GM19467 (cell line): Measurements from ENCODE around the gene CDC20.
"Not testable (repeated sequence)": the region's sequence is repeated elsewhere in the genome, so short reads cannot be mapped to it uniquely, and the experiment has no call there.

Source experiments
- ATAC-seq: cut with Tn5 transposase; IDR thresholded peaks from one replicate; pipeline ENCODE4 v1.9.1; 2021; ENCODE audit warnings: mild to moderate bottlenecking, moderate library complexity; ENCODE audit not compliant: unreplicated experiment

The CDC20 gene

GRCh38 chr1:43379476-43379875, 20.7 kb downstream of the CDC20 start:
- ATAC-seq = no peak

DNA sequence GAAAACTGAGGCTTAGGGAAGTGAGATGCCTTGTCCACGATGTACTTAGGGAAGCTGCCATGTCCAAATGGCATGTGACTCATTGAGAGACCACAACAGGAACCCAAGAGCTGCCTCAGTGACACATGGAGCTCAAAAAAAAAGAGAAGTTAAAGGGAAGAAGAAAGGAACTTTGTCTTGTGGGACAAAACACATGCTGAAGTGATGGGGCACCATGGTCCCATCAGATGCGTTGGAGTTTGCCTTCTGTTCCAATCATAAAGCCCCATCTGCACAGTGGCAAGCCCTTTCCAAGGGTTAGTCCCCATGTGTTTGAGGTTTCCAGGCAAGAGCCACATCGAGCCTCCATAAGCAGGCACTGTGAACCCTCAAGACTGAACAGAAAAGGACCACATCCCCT, 22.8 kb downstream of the CDC20 start:
- no peak for ATAC-seq

DNA sequence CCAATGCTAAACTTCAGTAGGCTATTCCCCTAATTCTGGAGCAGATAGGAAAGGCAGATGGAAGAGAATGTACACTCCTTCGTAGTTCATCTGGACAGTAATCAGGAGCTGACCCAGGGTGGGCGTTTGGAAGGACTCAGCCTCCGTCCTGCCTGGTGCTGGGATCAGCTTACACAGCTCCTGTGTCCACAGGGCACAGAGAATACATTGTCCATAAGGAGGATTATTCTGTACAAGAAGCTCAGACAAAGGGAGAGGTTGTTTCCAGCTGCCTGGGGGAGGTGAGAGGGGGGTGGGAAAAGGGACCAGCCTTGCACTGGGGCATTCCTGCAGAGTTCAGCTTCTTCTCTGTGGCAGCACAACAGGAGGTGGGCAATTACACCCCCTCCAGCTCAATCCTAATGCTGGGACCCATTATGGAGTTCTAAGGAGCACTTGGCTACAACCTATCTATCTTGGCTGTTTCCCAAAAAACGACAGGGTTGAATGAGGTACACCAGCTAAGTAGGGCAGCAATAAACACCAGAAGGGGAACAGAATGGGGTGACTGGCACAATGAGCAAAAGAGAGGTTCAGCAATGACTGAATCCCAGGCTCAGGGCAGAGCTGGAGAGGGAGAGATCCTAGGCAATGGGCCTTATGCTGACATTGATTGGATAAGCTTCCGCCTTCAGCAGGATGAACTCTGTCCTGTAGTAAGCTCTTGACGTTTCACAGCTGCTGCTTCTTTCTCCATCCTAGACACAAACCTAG, 23.4 kb downstream of the CDC20 start:
- no peak for ATAC-seq

- ATAC-seq = no peak
Measured at GRCh38 chr1:43383449-43383848, 24.7 kb downstream of the CDC20 start.

GRCh38 chr1:43386676-43387075, 27.9 kb downstream of the CDC20 start:
- ATAC-seq = no peak

DNA sequence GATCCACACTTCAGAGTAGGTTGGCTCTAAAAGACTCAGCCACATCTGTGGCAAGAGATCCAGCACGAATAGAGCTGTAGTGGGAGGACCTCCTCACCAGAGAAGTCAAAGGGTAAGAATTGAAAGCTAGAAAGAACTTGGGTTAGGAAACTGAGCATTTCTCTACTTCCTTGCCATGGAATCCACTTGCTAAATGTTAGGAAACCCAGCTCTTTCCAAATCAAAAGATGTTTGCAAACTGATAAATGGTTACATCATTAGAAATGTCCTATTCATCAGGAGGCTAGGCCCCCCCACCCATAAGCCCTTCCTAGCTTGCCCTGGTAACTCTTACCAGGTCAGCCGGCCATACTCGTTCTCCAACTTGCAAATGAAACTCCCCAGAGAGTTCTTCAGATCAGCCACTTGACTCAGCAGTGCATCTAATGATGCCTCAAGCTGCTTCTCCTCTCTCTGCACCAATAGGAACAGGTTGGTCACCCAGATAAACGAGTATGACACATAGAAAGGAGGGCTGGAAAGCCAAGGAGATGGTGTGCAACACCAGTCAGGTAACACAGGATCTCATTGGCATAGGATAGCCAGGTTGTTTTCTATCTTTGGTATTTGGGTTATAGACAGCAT, 29.3 kb downstream of the CDC20 start:
- no peak for ATAC-seq

GRCh38 chr1:43388613-43389012, 29.8 kb downstream of the CDC20 start:
- no peak for ATAC-seq

DNA sequence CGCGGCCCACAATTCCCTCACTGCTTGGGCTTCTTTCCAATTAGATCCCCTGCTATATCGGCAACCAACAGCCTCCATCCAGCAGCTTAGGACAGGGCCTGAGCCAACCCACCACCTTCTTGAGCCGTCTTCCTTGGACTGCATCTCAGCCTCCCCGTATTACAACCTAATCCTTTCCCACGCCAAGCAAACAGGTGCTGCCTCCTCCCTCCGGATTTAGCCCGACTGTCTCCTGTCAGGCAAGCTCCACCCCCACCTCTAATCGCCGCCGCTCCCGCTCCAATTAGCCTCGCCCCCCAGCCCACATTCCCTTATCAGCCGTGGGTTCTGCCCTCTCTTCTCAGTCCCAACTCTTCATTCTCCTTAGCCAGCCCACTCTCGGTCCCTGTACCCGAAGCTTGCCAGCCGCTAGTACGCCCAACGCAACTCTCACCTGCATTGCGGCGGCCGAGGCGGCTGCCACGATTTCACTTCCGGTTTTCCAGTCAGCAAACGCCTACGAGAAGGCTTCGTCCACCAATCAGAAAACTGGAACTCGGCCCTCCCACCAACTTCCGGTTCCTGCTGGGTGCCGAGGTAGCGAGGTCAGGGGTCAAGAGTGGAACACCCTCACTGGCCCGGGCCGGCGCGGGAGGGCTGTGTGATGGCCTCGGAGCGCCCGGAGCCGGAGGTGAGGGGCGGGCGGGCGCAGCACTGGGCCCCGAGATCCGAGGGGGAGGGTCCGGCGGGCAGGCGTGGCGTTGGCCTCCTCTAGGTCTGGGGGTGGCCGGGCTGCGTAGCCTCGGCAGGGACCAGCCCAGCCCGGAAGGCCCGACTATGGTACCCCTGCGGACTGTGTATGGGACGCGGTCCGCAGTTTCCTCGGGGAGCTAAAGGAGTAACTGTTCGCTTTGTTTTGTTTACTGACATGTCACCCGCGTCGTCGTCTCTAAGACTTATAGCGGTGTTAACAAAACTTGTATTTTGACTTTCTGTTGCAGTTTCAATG, 30.8 kb downstream of the CDC20 start, which contains the start of the genes MED8 and SZT2:
Gene MED8, minus strand, starts transcription at position 475 of the 988 bp plus-strand sequence. Its CDS starts 36 bp downstream, at position 439.
Gene SZT2, plus strand, starts transcription at position 574 of the 988 bp plus-strand sequence. Its CDS starts 70 bp downstream, at position 644.
- peak; percentile 76 for ATAC-seq

GRCh38 chr1:43392702-43393101, 33.9 kb downstream of the CDC20 start:
- no peak for ATAC-seq

- no peak for ATAC-seq
Measured at GRCh38 chr1:43395523-43395922, 36.7 kb downstream of the CDC20 start.

- ATAC-seq = no peak
Measured at GRCh38 chr1:43396059-43396458, 37.3 kb downstream of the CDC20 start.

DNA sequence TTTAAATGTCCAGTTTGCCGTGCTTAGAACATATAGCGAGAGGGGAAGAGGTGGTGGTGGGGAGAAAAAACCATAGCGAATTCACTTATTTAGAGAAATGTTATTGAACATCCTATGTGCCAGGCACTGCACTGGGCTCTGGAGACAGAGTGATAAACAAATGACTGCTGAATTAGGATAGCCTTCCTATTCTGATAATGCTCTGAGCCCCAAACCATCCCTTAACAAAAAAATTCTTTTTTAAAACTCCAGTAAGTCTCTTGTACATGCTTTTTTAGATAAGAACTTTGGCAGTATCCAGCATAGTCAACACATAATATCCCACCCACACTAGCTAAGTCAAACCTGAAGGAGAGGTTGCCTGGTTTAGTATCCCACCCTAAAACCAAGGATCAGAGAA, 39.4 kb downstream of the CDC20 start:
- no peak for ATAC-seq

DNA sequence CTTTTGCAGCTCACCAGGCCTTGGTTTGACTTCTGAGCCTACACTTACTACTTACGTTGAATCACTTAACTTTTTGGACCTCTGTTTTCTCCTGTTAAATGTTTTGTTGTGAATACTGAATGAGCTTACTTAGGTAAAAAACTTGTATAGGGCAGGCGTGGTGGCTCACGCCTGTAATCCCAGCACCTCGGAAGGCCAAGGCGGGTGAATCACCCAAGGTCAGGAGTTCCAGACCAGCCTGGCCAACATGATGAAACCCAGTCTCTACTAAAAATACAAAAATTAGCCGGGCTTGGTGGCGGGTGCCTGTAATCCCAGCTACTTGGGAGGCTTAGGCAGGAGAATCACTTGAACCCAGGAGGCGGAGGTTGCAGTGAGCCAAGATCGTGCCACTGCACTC, 41.7 kb downstream of the CDC20 start:
- ATAC-seq = not testable (repeated sequence)

- no peak for ATAC-seq
Measured at GRCh38 chr1:43402089-43402865, 43.5 kb downstream of the CDC20 start.

- no peak for ATAC-seq
Measured at GRCh38 chr1:43404353-43404752, 45.6 kb downstream of the CDC20 start.

DNA sequence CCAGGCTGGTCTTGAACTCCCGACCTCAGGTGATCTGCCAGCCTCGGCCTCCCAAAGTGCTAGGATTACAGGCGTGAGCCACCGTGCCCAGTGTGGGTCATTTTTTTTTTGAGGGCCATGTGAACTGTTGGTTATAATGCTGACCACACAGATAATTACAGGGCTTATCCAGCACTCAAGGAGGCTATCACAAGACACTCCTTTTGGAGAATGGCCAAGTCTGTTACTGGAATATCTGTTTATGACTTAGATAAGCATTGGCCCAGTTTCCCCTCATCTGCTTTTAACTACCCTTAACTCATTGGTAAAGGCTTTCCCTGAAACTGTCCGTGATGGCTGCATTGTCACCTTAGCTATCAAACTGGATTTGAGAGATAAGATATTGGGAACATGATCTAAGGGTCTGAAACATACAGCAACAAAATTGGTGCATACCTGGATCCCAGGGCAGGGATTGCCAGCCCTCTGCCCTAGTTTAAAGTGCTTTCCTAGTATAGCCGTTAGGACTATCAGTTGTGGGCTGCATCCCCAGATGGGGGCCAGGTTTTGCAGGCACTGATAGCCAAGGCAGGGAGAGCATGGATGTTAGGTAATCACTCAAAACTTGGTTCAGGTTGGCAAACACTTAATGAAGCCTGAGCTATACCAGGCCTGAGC, 46.6 kb downstream of the CDC20 start:
- no peak for ATAC-seq

- ATAC-seq = no peak
Measured at GRCh38 chr1:43405876-43406234, 47.1 kb downstream of the CDC20 start.

DNA sequence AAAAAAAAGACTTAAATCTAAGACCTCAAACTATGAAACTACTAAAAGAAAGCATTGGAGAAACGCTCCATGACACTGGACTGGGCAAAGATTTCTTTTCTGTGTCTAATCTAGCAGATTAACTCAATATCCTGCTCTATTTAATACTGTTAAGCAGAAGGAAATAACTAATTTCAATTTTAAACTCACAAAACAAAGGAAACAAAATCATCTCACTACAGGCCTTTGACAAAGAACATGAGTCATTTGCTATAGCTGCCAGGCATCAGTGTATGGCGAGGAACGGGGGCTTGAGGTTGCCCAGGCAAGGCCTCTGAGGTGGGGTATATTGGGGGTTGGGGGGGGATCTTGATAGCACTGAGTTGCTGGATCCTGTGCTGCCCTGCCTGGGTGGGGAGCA, 51.8 kb downstream of the CDC20 start:
- no peak for ATAC-seq
